Ovary (tissue), 9 donors: ENCODE data around the gene VPS11. TPM values are rescaled to one million over a fixed set of nuclear protein-coding genes. Genes with fewer than 3 reads are reported as not detected.

ENCODE experiments used
- DNase-seq, 5 donors: peaks; one replicate each; pipeline ENCODE4 v3.0.0-alpha.2; 2019 to 2020
- H3K27ac ChIP-seq, 2 donors: fragments of 200-600 bp; one replicate each; pipeline versions ENCODE4 v1.5.1 to v1.8.0; 2019 to 2022
- H3K27me3 ChIP-seq: fragments of 200-600 bp; one replicate; pipeline ENCODE4 v1.8.0; 2022
- H3K36me3 ChIP-seq: fragments of 200-600 bp; sonication (generic); one replicate; pipeline ENCODE4 v1.5.1; 2019
- H3K4me1 ChIP-seq: one replicate; pipeline ENCODE4 v1.8.1; 2013; ENCODE audit warnings: mild to moderate bottlenecking, moderate library complexity; ENCODE audit not compliant: insufficient read depth
- H3K4me3 ChIP-seq: fragments of 200-600 bp; sonication (generic); one replicate; pipeline ENCODE4 v1.5.1; 2017
- H3K9me3 ChIP-seq, 2 donors: fragments of 200-600 bp in 1 of 2; sonication (generic) in 1 of 2; one replicate each; pipeline versions ENCODE4 v1.5.1 to v1.8.1; 2013 to 2019; ENCODE audit warnings: mild to moderate bottlenecking in 1 of 2, moderate library complexity in 1 of 2
- EP300 ChIP-seq: sonication (generic); formaldehyde crosslinking; IDR thresholded peaks from one replicate; pipeline ENCODE4 v1.6.1; 2017; ENCODE audit warnings: antibody characterized with exemption
- POLR2A ChIP-seq: fragments of 450-650 bp; IDR thresholded peaks from one replicate; pipeline ENCODE4 v1.6.1; 2017; ENCODE audit warnings: antibody characterized with exemption, mild to moderate bottlenecking, moderate library complexity
- WGBS, 3 donors: extraction: QIAGEN DNeasy Blood & Tissue Kit in 1 of 3; methylation state at CpG; one replicate each; pipeline versions ENCODE4 v1.1.5 to v1.1.7; 2013 to 2017; 5-methylcytosine and 5-hydroxymethylcytosine counted together
- intact Hi-C, 4 donors: fragments of 100-400 bp; cut with DNase I; formaldehyde crosslinking; loops; one replicate each; pipeline versions ENCODE4 v1.11.0 to v1.15.1; 2022 to 2023
- polyA plus RNA-seq, 2 donors: library from polyadenylated mRNA; stranded (reverse); fragments of 200-250 nt in 1 of 2; fragments of 350-450 nt in 1 of 2; fragmentation: Illumina TruSeq in 1 of 2; extraction: RNeasy Lipid Tissue Mini Kit (QIAGEN cat#74804) in 1 of 2; gene quantifications; one replicate each; pipeline ENCODE4 v1.2.3, GENCODE V29; 2013 to 2014
- total RNA-seq, 7 donors: library from RNA; depleted of rRNA in 2 of 7; stranded (reverse); fragments of >200 nt in 2 of 7; fragmentation: NEBNext Ultra II Directional in 3 of 7; extraction: Animal tissue kit (Norgen Biotek cat#: 25700) in 3 of 7; gene quantifications; one replicate each; pipeline versions ENCODE4 v1.1.0 to v1.2.4, GENCODE V29; 2016 to 2023
- TF ChIP-seq, protein P1 (sequence below), 3 donors: fragments of 450-650 bp in 2 of 3; fragments of 200-600 bp in 1 of 3; IDR thresholded peaks; one replicate each; pipeline versions ENCODE4 v1.5.1 to v1.8.0; 2016 to 2022; ENCODE audit warnings: antibody characterized with exemption in 3 of 3, mild to moderate bottlenecking in 1 of 3
- donor health status: DM: no; HTN: no; CAD: no; lungs with moderate emphysema.
- donor health status: DM: no; HTN: no; CAD: no.
- donor health status: Bipolar disorder and iron deficiency.
- donor health status: DM: yes; HTN: yes; CAD: no.
- donor health status: DM: no; HTN: no; CAD: no.
- donor health status: DM: yes; HTN: yes; CAD: no.

The VPS11 gene
- total and polyA plus RNA-seq, 9 donors = 24.3 to 47.8 (median 35.8) TPM

DNA sequence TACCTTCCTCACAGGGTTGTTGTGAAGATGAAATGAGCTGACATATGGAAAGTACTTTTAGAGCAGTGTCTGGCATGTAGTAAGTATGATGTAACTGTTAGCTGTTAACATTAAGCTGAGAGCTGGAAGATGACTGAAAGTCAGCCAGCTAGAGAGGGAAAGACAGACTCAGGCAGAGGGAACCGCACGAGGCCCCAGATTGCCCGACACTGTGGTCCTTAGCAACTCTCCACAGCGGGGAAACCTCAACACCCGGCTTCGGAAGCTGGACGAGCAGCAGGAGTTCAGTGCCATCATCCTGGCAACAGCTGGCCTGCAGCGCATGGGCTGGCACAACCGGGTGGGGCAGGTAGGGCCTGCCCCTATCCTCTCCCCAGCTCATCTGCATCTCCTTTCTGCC lies 23.6 kb downstream of the VPS11 start:
- no peaks in the 10 kb centered on the region for H3K36me3 ChIP-seq
- 84 to 86% (median 84%) methylated on average over 9 of the region's 9 CpGs for WGBS, 3 donors
- no peak overlapping the region for H3K4me3 ChIP-seq
- no peak overlapping the region for H3K27ac ChIP-seq
- DNase-seq = no peak
- peaks cover 2% of the 10 kb centered on the region for H3K4me1 ChIP-seq
- H3K9me3 ChIP-seq = no peaks in the 10 kb centered on the region
- intact Hi-C loops = loop anchor here in 2 of 4 donors (5.0 to 10.0 kb wide), 2 partner anchors 106 to 244 kb away; partner anchors contain the start of gene RNF26 (in 1 of the 2)
- no peaks in the 10 kb centered on the region for H3K27me3 ChIP-seq
- TF ChIP-seq POLR2A (no peak), EP300 (no peak)
- TF ChIP-seq, protein P1, sequence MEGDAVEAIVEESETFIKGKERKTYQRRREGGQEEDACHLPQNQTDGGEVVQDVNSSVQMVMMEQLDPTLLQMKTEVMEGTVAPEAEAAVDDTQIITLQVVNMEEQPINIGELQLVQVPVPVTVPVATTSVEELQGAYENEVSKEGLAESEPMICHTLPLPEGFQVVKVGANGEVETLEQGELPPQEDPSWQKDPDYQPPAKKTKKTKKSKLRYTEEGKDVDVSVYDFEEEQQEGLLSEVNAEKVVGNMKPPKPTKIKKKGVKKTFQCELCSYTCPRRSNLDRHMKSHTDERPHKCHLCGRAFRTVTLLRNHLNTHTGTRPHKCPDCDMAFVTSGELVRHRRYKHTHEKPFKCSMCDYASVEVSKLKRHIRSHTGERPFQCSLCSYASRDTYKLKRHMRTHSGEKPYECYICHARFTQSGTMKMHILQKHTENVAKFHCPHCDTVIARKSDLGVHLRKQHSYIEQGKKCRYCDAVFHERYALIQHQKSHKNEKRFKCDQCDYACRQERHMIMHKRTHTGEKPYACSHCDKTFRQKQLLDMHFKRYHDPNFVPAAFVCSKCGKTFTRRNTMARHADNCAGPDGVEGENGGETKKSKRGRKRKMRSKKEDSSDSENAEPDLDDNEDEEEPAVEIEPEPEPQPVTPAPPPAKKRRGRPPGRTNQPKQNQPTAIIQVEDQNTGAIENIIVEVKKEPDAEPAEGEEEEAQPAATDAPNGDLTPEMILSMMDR (IDR thresholded peaks at IDR 0.05) = no peak

DNA sequence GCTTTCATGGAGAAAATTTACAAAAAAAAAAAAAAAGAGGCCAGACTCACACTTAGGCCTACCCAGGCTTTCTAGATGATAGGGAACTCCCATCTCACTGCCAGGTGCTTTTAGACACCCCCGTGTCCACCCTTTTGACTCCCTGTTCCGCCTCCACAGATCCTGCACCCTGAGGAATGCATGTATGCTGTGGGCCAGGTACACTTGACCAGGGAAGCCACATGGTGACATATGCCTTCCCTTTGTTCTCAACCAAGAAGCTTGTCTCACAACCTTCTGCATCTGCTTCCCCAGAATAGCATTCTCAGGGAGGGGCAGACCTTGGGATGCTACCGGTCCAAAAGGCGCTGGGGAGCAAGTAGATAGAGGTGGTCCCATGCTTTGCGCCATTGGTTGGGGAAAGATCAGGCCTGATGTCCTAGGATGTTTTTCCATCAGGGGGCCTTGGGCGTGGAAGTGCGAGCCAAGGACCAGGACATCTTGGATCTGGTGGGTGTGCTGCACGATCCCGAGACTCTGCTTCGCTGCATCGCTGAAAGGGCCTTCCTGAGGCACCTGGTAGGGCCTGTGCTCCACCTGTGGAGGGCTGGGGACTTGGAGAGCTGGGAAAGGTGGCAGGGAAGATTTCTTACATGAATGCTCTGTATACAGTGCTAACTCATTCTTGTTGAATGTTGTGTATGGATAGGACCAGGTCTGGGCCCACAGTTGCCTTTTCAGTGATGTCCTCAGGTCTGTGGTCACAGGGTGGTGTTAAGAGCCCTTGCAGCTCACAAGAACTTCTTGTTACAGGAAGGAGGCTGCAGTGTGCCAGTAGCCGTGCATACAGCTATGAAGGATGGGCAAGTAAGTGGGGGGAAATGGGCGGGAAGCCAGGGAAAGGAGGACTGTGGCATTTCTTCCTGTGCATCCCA lies 24.6 kb downstream of the VPS11 start:
- no peak overlapping the region for H3K27ac ChIP-seq
- no peak for TF ChIP-seq POLR2A
- TF ChIP-seq, protein P1 (IDR thresholded peaks at IDR 0.05) = no peak
- no peak for TF ChIP-seq EP300
- no peaks in the 10 kb centered on the region for H3K9me3 ChIP-seq
- WGBS, 3 donors = 79 to 84% (median 80%) methylated on average over 13 of the region's 13 CpGs
- intact Hi-C loops = loop anchor here in 2 of 4 donors (5.0 to 10.0 kb wide), 2 partner anchors 105 to 243 kb away; partner anchors contain the start of gene RNF26 (in 1 of the 2)
- DNase-seq = no peak
- H3K4me1 ChIP-seq = peaks cover 2% of the 10 kb centered on the region
- no peak overlapping the region for H3K4me3 ChIP-seq
- no peaks in the 10 kb centered on the region for H3K27me3 ChIP-seq
- no peaks in the 10 kb centered on the region for H3K36me3 ChIP-seq

DNA sequence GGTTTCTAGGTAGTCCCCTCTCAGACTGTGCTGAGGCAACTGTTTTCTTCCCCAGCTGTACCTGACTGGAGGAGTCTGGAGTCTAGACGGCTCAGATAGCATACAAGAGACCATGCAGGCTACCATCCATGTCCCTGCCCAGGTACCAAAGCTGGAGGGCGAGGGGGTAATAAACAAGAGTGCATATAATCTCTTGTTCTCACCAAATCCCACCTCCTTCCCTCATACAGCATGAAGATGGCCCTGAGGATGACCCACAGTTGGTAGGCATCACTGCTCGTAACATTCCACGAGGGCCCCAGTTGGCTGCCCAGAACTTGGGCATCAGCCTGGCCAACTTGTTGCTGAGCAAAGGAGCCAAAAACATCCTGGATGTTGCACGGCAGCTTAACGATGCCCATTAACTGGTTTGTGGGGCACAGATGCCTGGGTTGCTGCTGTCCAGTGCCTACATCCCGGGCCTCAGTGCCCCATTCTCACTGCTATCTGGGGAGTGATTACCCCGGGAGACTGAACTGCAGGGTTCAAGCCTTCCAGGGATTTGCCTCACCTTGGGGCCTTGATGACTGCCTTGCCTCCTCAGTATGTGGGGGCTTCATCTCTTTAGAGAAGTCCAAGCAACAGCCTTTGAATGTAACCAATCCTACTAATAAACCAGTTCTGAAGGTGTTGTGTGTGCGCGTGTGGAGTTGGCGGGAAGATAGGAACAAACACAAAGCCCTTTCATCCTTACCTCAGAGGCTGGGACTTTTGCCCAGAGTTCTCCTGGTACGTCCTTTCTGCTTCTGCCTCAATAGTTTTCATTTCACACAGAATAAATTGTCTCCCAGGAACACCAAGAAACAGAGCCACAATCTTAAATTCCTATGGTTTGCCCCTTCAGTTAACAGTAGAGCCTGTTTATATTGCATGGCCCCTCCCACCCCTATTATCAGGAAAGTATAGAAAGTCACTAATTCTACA lies 25.5 kb downstream of the VPS11 start:
- Histone ChIP-seq H3K36me3 (no peaks in the 10 kb centered on the region), H3K4me3 (peak overlapping the region; percentile 92), H3K9me3 (no peaks in the 10 kb centered on the region), H3K4me1 (peaks cover 2% of the 10 kb centered on the region), H3K27me3 (no peaks in the 10 kb centered on the region), H3K27ac (no peak overlapping the region)
- no peak for TF ChIP-seq POLR2A
- TF ChIP-seq EP300 = no peak
- TF ChIP-seq, protein P1 (IDR thresholded peaks at IDR 0.05) = no peak
- 40 to 52% (median 46%) methylated on average over 12 of the region's 12 CpGs for WGBS, 3 donors
- no peak for DNase-seq
- intact Hi-C loops = loop anchor here in 2 of 4 donors (5.0 to 10.0 kb wide), 2 partner anchors 104 to 242 kb away; partner anchors contain the start of gene RNF26 (in 1 of the 2)
